Motor neuron (in vitro differentiated cells): ENCODE results near the gene SPINT1. TPM values are rescaled to one million over a fixed set of nuclear protein-coding genes. Genes with fewer than 3 reads are reported as not detected.
A peak's percentile ranks its signal among the peaks of the same experiment; 100 is the strongest.
"Not testable (repeated sequence)": the region's sequence is repeated elsewhere in the genome, so short reads cannot be mapped to it uniquely, and the experiment has no call there.

Experiments used
- ATAC-seq, 8 experiments: fragments of 200-7000 bp; cut with Tn5 transposase; replicated peaks in 6 of 8; 2 replicates each; pipeline ENCODE4 v1.8.0; 2021; ENCODE audit warnings: mild to moderate bottlenecking in 8 of 8, moderate library complexity in 8 of 8
- H3K27ac ChIP-seq, 2 donors: fragments of 250-450 bp; sonication (Bioruptor Pico); 2 replicates each; pipeline ENCODE4 v1.9.0; 2021; ENCODE audit warnings: antibody characterized with exemption in 2 of 2, mild to moderate bottlenecking in 2 of 2, moderate library complexity in 1 of 2
- H3K4me1 ChIP-seq, 2 donors: fragments of 250-450 bp; sonication (Bioruptor Pico); replicated peaks in 1 of 2; 2 replicates each; pipeline ENCODE4 v1.6.1; 2021; ENCODE audit warnings: antibody characterized with exemption in 2 of 2, mild to moderate bottlenecking in 2 of 2, moderate library complexity in 1 of 2
- H3K4me3 ChIP-seq, 5 donors: fragments of 250-450 bp; sonication (Bioruptor Pico); 2 replicates each; pipeline ENCODE4 v1.9.0; 2021; ENCODE audit warnings: antibody characterized with exemption in 5 of 5, mild to moderate bottlenecking in 5 of 5, moderate library complexity in 4 of 5
- WGBS, 10 experiments: fragments of 450-650 bp; shearing (Covaris generic); methylation state at CpG; one replicate each; pipeline ENCODE4 v1.0.0; 2022; 5-methylcytosine and 5-hydroxymethylcytosine counted together
- in situ Hi-C, 9 experiments: fragments of 400-800 bp; cut with MboI; loops; one replicate each; pipeline ENCODE4 v1.15.0; 2021; ENCODE audit warnings: low sequenced_read_pairs in 9 of 9, low pct_unique_long_range_greater_than_20kb in 2 of 9; ENCODE audit not compliant: unreplicated experiment in 9 of 9
- total RNA-seq, 8 experiments: library from RNA; unstranded; fragments of 300-600 nt; gene quantifications; 2 replicates each; pipeline versions ENCODE4 v1.2.3 to v1.2.4, GENCODE V29; 2022

The SPINT1 gene
- total RNA-seq, 8 experiments from 2014 or later: 0.09 to 1.9 (median 0.37) TPM

GRCh38 chr15:40855706-40856234 is 11.9 kb downstream of the SPINT1 start:
- peaks cover 0 to 3% of the 10 kb centered on the region in 2 donors for H3K4me1 ChIP-seq
- no peak overlapping the region for H3K4me3 ChIP-seq
- 31 to 74% (median 49%) methylated on average over 1 to 10 of the region's 13 CpGs; no CpG with 5 or more reads in 4 of the 10 experiments for WGBS, 10 experiments
- in situ Hi-C loops: no loop called here
- no peak for ATAC-seq
- no peak overlapping the region for H3K27ac ChIP-seq

GRCh38 chr15:40856746-40857145 is 12.9 kb downstream of the SPINT1 start:
- 0 to 100% (median 47%) methylated on average over 1 to 5 of the region's 8 CpGs; no CpG with 5 or more reads in 3 of the 10 experiments for WGBS, 10 experiments
- in situ Hi-C loops: no loop called here

GRCh38 chr15:40857601-40858341 is 13.9 kb downstream of the SPINT1 start:
- 0 to 100% (median 33%) methylated on average over 2 to 13 of the region's 15 CpGs; no CpG with 5 or more reads in 3 of the 10 experiments for WGBS, 10 experiments
- in situ Hi-C loops: no loop called here

More at GRCh38 chr15:40856746-40857145, 12.9 kb downstream of the SPINT1 start:
- no peak for ATAC-seq
- Histone ChIP-seq H3K27ac (no peak overlapping the region), H3K4me1 (peaks cover 0 to 3% of the 10 kb centered on the region in 2 donors), H3K4me3 (no peak overlapping the region)

GRCh38 chr15:40858706-40859105 is 14.9 kb downstream of the SPINT1 start:
- in situ Hi-C loops: no loop called here
- no peak for ATAC-seq
- Histone ChIP-seq H3K4me1 (peaks cover 0 to 3% of the 10 kb centered on the region in 2 donors), H3K4me3 (no peak overlapping the region), H3K27ac (no peak overlapping the region)
- 53 to 100% (median 84%) methylated on average over 1 to 7 of the region's 10 CpGs; no CpG with 5 or more reads in 4 of the 10 experiments for WGBS, 10 experiments

More at GRCh38 chr15:40857601-40858341, 13.9 kb downstream of the SPINT1 start:
- Histone ChIP-seq H3K27ac (no peak overlapping the region), H3K4me3 (no peak overlapping the region), H3K4me1 (peaks cover 0 to 3% of the 10 kb centered on the region in 2 donors)
- ATAC-seq: peak; percentile 88 to 95 (median 92)

GRCh38 chr15:40859206-40859851 is 15.5 kb downstream of the SPINT1 start:
- in situ Hi-C loops: no loop called here
- WGBS, 10 experiments: 10 to 81% (median 75%) methylated on average over 2 to 12 of the region's 18 CpGs; no CpG with 5 or more reads in 3 of the 10 experiments
- H3K27ac ChIP-seq: no peak overlapping the region
- peak; percentile 49 to 90 (median 74) for ATAC-seq
- H3K4me3 ChIP-seq: no peak overlapping the region
- peaks cover 0 to 3% of the 10 kb centered on the region in 2 donors for H3K4me1 ChIP-seq

- H3K4me3 ChIP-seq, in situ Hi-C loops, H3K4me1 ChIP-seq, H3K27ac ChIP-seq, ATAC-seq: not testable (repeated sequence)
- 0 to 90% (median 50%) methylated on average over 1 to 4 of the region's 4 CpGs; no CpG with 5 or more reads in 2 of the 10 experiments for WGBS, 10 experiments
Measured at GRCh38 chr15:40861147-40861546, 17.3 kb downstream of the SPINT1 start.

GRCh38 chr15:40863660-40864270 is 19.9 kb downstream of the SPINT1 start:
- ATAC-seq: peak in 2 of 8 experiments; percentile 9 to 11
- in situ Hi-C loops: no loop called here
- H3K27ac ChIP-seq: no peak overlapping the region
- no peaks in the 10 kb centered on the region for H3K4me1 ChIP-seq
- 0 to 63% (median 24%) methylated on average over 1 to 4 of the region's 4 CpGs; no CpG with 5 or more reads in 6 of the 10 experiments for WGBS, 10 experiments
- no peak overlapping the region for H3K4me3 ChIP-seq

GRCh38 chr15:40867199-40867598 is 23.4 kb downstream of the SPINT1 start:
- in situ Hi-C loops: no loop called here
- no peak for ATAC-seq
- Histone ChIP-seq H3K4me3 (no peak overlapping the region), H3K4me1 (no peaks in the 10 kb centered on the region), H3K27ac (no peak overlapping the region)
- WGBS, 10 experiments: 50 to 100% (median 83%) methylated on average over 1 to 3 of the region's 4 CpGs; no CpG with 5 or more reads in 3 of the 10 experiments

GRCh38 chr15:40869686-40870085 is 25.8 kb downstream of the SPINT1 start:
- no peak for ATAC-seq
- Histone ChIP-seq H3K4me3 (no peak overlapping the region), H3K4me1 (no peaks in the 10 kb centered on the region), H3K27ac (no peak overlapping the region)
- in situ Hi-C loops: no loop called here
- WGBS, 10 experiments: 20 to 75% (median 62%) methylated on average over 1 to 5 of the region's 5 CpGs; no CpG with 5 or more reads in 2 of the 10 experiments

- WGBS, 10 experiments: no CpG with 5 or more reads among the region's 1 CpG
- H3K4me1 ChIP-seq: no peaks in the 10 kb centered on the region
- in situ Hi-C loops: no loop called here
Measured at GRCh38 chr15:40870716-40871115, 26.9 kb downstream of the SPINT1 start.

GRCh38 chr15:40871749-40872617 is 28.1 kb downstream of the SPINT1 start:
- 40 to 89% (median 80%) methylated on average over 1 to 4 of the region's 13 CpGs; no CpG with 5 or more reads in 3 of the 10 experiments for WGBS, 10 experiments
- H3K27ac ChIP-seq: no peak overlapping the region
- in situ Hi-C loops: no loop called here
- no peak overlapping the region for H3K4me3 ChIP-seq
- ATAC-seq: no peak
- H3K4me1 ChIP-seq: no peaks in the 10 kb centered on the region

More at GRCh38 chr15:40870716-40871115, 26.9 kb downstream of the SPINT1 start:
- no peak overlapping the region for H3K27ac ChIP-seq
- no peak for ATAC-seq
- H3K4me3 ChIP-seq: no peak overlapping the region
